Endothelial cell of umbilical vein (primary cell): ENCODE data around the gene TRMT112. TPM values are rescaled to one million over a fixed set of nuclear protein-coding genes. Genes with fewer than 3 reads are reported as not detected.

Experiments used
- BruUV-seq: library from RNA; stranded (reverse); fragments of 400-500 nt; replicated peaks from 2 replicates; lab custom pipeline; 2021; lab: Mats Ljungman, UMichigan
- CTCF ChIA-PET: fragments of 300-600, 350-600 bp; sonication (Branson Sonifier 250); formaldehyde crosslinking; loops from one replicate; lab custom pipeline; 2021; ENCODE audit warnings: antibody characterized with exemption, inconsistent platforms; lab: Charles Lee
- POLR2A ChIA-PET: fragments of 300-600, 350-600 bp; sonication (Branson Sonifier 250); formaldehyde crosslinking; loops from one replicate; lab custom pipeline; 2021; ENCODE audit warnings: antibody characterized with exemption, inconsistent platforms; lab: Charles Lee
- DNase-seq: peaks from one replicate; pipeline ENCODE4 v3.0.0-alpha.2; 2011; ENCODE audit warnings: low read depth, low spot score
- FAIRE-seq: peaks from 2 replicates; lab custom pipeline; 2011; peaks lifted over from hg19 to GRCh38; lab: Jason Lieb, UNC
- H2AFZ ChIP-seq: 2 replicates; pipeline ENCODE4 v1.6.0; 2012; ENCODE audit warnings: low read depth, low read length, control low read depth, inconsistent platforms
- H3K27ac ChIP-seq: 2 replicates; pipeline ENCODE4 v1.5.1; 2011; ENCODE audit warnings: low read depth, mild to moderate bottlenecking, control low read depth, low read length, moderate library complexity; ENCODE audit not compliant: insufficient read depth
- H3K27me3 ChIP-seq, 2 experiments: 2 replicates each; pipeline versions ENCODE4 v1.6.0 to v1.6.1; 2011; ENCODE audit warnings: low read length in 2 of 2, mixed read lengths in 1 of 2; ENCODE audit not compliant: control insufficient read depth in 2 of 2, insufficient read depth in 2 of 2
- H3K36me3 ChIP-seq, 2 experiments: 2 replicates in 1 of 2; 3 replicates in 1 of 2; pipeline ENCODE4 v1.5.1; 2011; ENCODE audit warnings: low read length in 2 of 2, mild to moderate bottlenecking in 1 of 2, moderate library complexity in 1 of 2; ENCODE audit not compliant: control insufficient read depth in 2 of 2, insufficient read depth in 2 of 2; ENCODE audit errors: extremely low read depth in 1 of 2
- H3K4me1 ChIP-seq: 3 replicates; pipeline ENCODE4 v1.5.1; 2011; ENCODE audit warnings: mild to moderate bottlenecking, low read length; ENCODE audit not compliant: control insufficient read depth, insufficient read depth; ENCODE audit errors: extremely low read depth
- H3K4me2 ChIP-seq: 2 replicates; pipeline ENCODE4 v1.6.1; 2011; ENCODE audit warnings: low read length, control low read depth, mixed read lengths; ENCODE audit not compliant: insufficient read depth
- H3K4me3 ChIP-seq, 3 experiments: fragments of 200-600 bp in 1 of 3; sonication (generic), shearing (Covaris generic) in 1 of 3; replicated peaks in 1 of 3; 2 replicates each; pipeline ENCODE4 v1.5.1; 2011 to 2016; ENCODE audit warnings: control low read depth in 3 of 3, low read length in 3 of 3, mild to moderate bottlenecking in 2 of 3, inconsistent platforms in 1 of 3, low read depth in 1 of 3, moderate library complexity in 1 of 3; ENCODE audit not compliant: insufficient read depth in 1 of 3
- H3K79me2 ChIP-seq: 2 replicates; pipeline ENCODE4 v1.6.0; 2012; ENCODE audit warnings: low read length, inconsistent platforms; ENCODE audit not compliant: control insufficient read depth, insufficient read depth
- H3K9ac ChIP-seq: replicated peaks from 2 replicates; pipeline ENCODE3; 2011; ENCODE audit warnings: low read length, control low read depth; ENCODE audit not compliant: insufficient read depth; ENCODE audit errors: extremely low read depth
- H3K9me1 ChIP-seq: replicated peaks from 3 replicates; pipeline ENCODE4 v1.6.0; 2011; ENCODE audit warnings: mild to moderate bottlenecking, low read length; ENCODE audit not compliant: control insufficient read depth, insufficient read depth; ENCODE audit errors: extremely low read depth
- H3K9me3 ChIP-seq: replicated peaks from 2 replicates; pipeline ENCODE4 v1.5.1; 2012; ENCODE audit warnings: low read length, inconsistent platforms; ENCODE audit not compliant: control insufficient read depth, insufficient read depth
- H4K20me1 ChIP-seq: replicated peaks from 2 replicates; pipeline ENCODE3; 2011; ENCODE audit warnings: mild to moderate bottlenecking, low read length; ENCODE audit not compliant: control insufficient read depth, insufficient read depth; ENCODE audit errors: extremely low read depth
- EZH2 ChIP-seq: IDR thresholded peaks from 2 replicates; pipeline ENCODE4 v1.6.1; 2012; ENCODE audit warnings: borderline replicate concordance, low read depth, mild to moderate bottlenecking, moderate library complexity, low read length, inconsistent platforms; ENCODE audit not compliant: severe bottlenecking
- FOS ChIP-seq: IDR thresholded peaks from 2 replicates; pipeline ENCODE4 v1.6.1; 2011; ENCODE audit warnings: mild to moderate bottlenecking, low read length, moderate library complexity, borderline replicate concordance; ENCODE audit not compliant: insufficient read depth
- GATA2 ChIP-seq: IDR thresholded peaks from 2 replicates; pipeline ENCODE4 v1.7.0; 2011; ENCODE audit warnings: low read depth, mild to moderate bottlenecking, moderate library complexity, mixed read lengths, low read length; ENCODE audit not compliant: insufficient read length, insufficient read depth
- JUN ChIP-seq: IDR thresholded peaks from 2 replicates; pipeline ENCODE4 v1.6.1; 2011; ENCODE audit warnings: borderline replicate concordance, low read depth; ENCODE audit not compliant: insufficient read length, insufficient read depth
- MYC ChIP-seq: IDR thresholded peaks from one replicate; pipeline ENCODE4 v1.6.1; 2011; ENCODE audit warnings: mild to moderate bottlenecking, low read depth, low read length
- POLR2AphosphoS5 ChIP-seq: IDR thresholded peaks from 2 replicates; pipeline ENCODE4 v1.6.1; 2012; ENCODE audit warnings: low read depth, mild to moderate bottlenecking, control low read depth, low read length, moderate library complexity; ENCODE audit not compliant: insufficient read depth
- dilution Hi-C: fragments of 300-500 bp; cut with MboI; formaldehyde crosslinking; loops from one replicate; pipeline ENCODE4 v1.15.0; 2019; ENCODE audit warnings: low sequenced_read_pairs; ENCODE audit not compliant: extremely low pct_ligation_motif_present
- intact Hi-C: fragments of 100-400 bp; cut with micrococcal nuclease; formaldehyde crosslinking; loops from one replicate; pipeline ENCODE4 v1.10.0; 2022
- polyA plus RNA-seq, 4 experiments: library from polyadenylated mRNA; depleted of rRNA in 3 of 4; stranded (reverse) in 3 of 4; unstranded in 1 of 4; fragments of >200 nt; gene quantifications; 2 replicates each; pipeline versions ENCODE4 v1.2.1 to v1.2.3, GENCODE V29; 2011 to 2012; ENCODE audit warnings: missing spikeins in 1 of 4
- total RNA-seq: library from RNA; stranded (reverse); gene quantifications from 2 replicates; pipeline ENCODE4 v1.2.3, GENCODE V29; 2021
- TF ChIP-seq, protein P1 (sequence below), 2 donors: IDR thresholded peaks; 1 replicate in 1 of 2; 2 replicates in 1 of 2; pipeline ENCODE4 v1.5.1; 2011; ENCODE audit warnings: low read length in 2 of 2, mild to moderate bottlenecking in 2 of 2, moderate library complexity in 2 of 2, control low read depth in 1 of 2, inconsistent platforms in 1 of 2, low read depth in 1 of 2; ENCODE audit not compliant: insufficient read depth in 1 of 2; ENCODE audit errors: extremely low read depth in 1 of 2
- TF ChIP-seq, protein P2 (sequence below): IDR thresholded peaks from 2 replicates; pipeline ENCODE4 v1.6.1; 2011; ENCODE audit not compliant: insufficient read depth, insufficient read length

TRMT112 gene
- total and polyA plus RNA-seq, 2 donors (not counting 3 experiments of a cell fraction or from before 2014, with no cell fraction given), result 195 to 575 TPM

DNA sequence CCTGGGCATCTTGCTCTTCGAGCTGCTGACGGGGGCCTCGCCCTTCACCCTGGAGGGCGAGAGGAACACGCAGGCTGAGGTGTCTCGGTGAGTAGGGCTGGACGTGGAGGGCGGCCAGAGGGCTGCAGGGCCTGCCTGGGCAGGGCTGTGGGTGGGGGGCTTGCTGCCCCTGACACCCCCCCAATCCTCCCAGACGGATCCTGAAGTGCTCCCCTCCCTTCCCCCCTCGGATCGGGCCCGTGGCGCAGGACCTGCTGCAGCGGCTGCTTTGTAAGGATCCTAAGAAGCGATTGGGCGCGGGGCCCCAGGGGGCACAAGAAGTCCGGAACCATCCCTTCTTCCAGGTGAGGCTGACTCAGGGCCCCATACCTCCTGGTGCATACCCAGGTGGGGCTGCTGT lies 44.3 kb upstream of the TRMT112 start:
- FAIRE-seq (no peak), DNase-seq (no peak)
- CTCF ChIA-PET, result interaction anchor here (1.3 to 1.5 kb wide), 2 partner anchors 19 to 45 kb away, joined by 5 read pairs; partner anchors contain the start of genes PRDX5 and TRMT112
- BruUV-seq, result no TSS peak
- Histone ChIP-seq H3K36me3 (peaks cover 5 to 24% of the 10 kb centered on the region in 2 experiments), H3K79me2 (peaks cover 10% of the 10 kb centered on the region), H3K4me3 (no peak overlapping the region), H3K27me3 (no peaks in the 10 kb centered on the region), H4K20me1 (no peaks in the 10 kb centered on the region), H3K4me2 (no peak overlapping the region), H3K9me3 (no peaks in the 10 kb centered on the region), H3K9ac (no peak overlapping the region), H3K27ac (no peak overlapping the region), H2AFZ (no peak overlapping the region), H3K4me1 (peaks cover 16% of the 10 kb centered on the region), H3K9me1 (no peaks in the 10 kb centered on the region)
- intact Hi-C loops (no loop called here), dilution Hi-C loops (no loop called here)
- POLR2A ChIA-PET, result no interaction called here
- no peak for TF ChIP-seq MYC
- TF ChIP-seq POLR2AphosphoS5, result no peak
- TF ChIP-seq FOS, result no peak

DNA sequence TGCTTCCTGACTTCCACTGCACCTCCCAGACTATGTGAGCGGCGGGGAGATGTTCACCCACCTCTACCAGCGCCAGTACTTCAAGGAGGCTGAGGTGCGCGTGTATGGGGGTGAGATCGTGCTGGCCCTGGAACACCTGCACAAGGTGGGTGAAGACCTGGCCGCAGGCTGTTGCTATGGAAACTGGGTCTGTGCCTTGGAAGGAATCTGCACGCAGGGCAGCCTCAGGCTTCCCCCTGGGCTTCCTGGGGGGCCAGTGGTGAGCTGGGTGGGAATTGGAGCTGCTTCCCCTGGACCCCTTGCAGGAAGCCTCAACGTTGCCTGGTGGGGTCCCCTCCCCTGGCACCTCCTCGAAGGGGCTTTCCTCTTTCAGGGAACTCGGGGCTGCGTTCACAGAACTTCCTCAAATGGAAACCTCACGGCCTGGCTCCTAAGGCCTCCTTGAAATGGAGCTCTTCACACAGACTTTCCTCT lies 43.1 kb upstream of the TRMT112 start:
- Histone ChIP-seq H3K4me2 (no peak overlapping the region), H3K79me2 (peaks cover 10% of the 10 kb centered on the region), H3K27me3 (no peaks in the 10 kb centered on the region), H3K27ac (no peak overlapping the region), H3K36me3 (peaks cover 5 to 21% of the 10 kb centered on the region in 2 experiments), H4K20me1 (no peaks in the 10 kb centered on the region), H3K4me3 (no peak overlapping the region), H2AFZ (no peak overlapping the region), H3K4me1 (peaks cover 19% of the 10 kb centered on the region), H3K9me1 (no peaks in the 10 kb centered on the region), H3K9ac (no peak overlapping the region), H3K9me3 (no peaks in the 10 kb centered on the region)
- POLR2A ChIA-PET, result no interaction called here
- dilution Hi-C loops (no loop called here), intact Hi-C loops (no loop called here)
- TF ChIP-seq, protein P1, sequence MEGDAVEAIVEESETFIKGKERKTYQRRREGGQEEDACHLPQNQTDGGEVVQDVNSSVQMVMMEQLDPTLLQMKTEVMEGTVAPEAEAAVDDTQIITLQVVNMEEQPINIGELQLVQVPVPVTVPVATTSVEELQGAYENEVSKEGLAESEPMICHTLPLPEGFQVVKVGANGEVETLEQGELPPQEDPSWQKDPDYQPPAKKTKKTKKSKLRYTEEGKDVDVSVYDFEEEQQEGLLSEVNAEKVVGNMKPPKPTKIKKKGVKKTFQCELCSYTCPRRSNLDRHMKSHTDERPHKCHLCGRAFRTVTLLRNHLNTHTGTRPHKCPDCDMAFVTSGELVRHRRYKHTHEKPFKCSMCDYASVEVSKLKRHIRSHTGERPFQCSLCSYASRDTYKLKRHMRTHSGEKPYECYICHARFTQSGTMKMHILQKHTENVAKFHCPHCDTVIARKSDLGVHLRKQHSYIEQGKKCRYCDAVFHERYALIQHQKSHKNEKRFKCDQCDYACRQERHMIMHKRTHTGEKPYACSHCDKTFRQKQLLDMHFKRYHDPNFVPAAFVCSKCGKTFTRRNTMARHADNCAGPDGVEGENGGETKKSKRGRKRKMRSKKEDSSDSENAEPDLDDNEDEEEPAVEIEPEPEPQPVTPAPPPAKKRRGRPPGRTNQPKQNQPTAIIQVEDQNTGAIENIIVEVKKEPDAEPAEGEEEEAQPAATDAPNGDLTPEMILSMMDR (IDR thresholded peaks at IDR 0.05; ENCODE audit: extremely low read depth in 1 of 2, insufficient read depth in 1 of 2, low read depth in 1 of 2, low read length in 2 of 2), result no peak
- TF ChIP-seq, protein P2, sequence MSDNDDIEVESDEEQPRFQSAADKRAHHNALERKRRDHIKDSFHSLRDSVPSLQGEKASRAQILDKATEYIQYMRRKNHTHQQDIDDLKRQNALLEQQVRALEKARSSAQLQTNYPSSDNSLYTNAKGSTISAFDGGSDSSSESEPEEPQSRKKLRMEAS, result no peak
- TF ChIP-seq POLR2AphosphoS5, result no peak
- no peak for TF ChIP-seq JUN
- no peak for TF ChIP-seq MYC
- no peak for TF ChIP-seq FOS
- TF ChIP-seq EZH2, result no peak
- no peak for TF ChIP-seq GATA2
- DNase-seq (no peak), FAIRE-seq (no peak)
- no TSS peak for BruUV-seq
- CTCF ChIA-PET, result interaction anchor here (0.6 to 1.5 kb wide), 5 partner anchors 8 to 59 kb away, joined by 3 to 5 read pairs (median 3); partner anchors contain the start of genes PRDX5 and TRMT112
